Stimulated activated CD8-positive, alpha-beta memory T cell treated with anti-CD3 and anti-CD28 coated beads, Interleukin-4, amount 100 ng/mL, for 24 hours (primary cell): ENCODE data around the gene SCRN2.

ENCODE experiments used
- DNase-seq: peaks from one replicate; pipeline ENCODE4 v3.0.0-alpha.2; 2020; ENCODE audit warnings: low read depth

Gene SCRN2

GRCh38 chr17:47840742-47841487, at the start of gene SCRN2:
Gene SCRN2 (minus strand): TSS chr17:47841273. CDS start chr17:47840843, 430 bp downstream.
- DNase-seq: peak; percentile 82

- peak; percentile 84 for DNase-seq
Measured at GRCh38 chr17:47889734-47890529, 48.9 kb upstream of the SCRN2 start.

GRCh38 chr17:47888293-47888692, 47.2 kb upstream of the SCRN2 start:
- no peak for DNase-seq

DNA sequence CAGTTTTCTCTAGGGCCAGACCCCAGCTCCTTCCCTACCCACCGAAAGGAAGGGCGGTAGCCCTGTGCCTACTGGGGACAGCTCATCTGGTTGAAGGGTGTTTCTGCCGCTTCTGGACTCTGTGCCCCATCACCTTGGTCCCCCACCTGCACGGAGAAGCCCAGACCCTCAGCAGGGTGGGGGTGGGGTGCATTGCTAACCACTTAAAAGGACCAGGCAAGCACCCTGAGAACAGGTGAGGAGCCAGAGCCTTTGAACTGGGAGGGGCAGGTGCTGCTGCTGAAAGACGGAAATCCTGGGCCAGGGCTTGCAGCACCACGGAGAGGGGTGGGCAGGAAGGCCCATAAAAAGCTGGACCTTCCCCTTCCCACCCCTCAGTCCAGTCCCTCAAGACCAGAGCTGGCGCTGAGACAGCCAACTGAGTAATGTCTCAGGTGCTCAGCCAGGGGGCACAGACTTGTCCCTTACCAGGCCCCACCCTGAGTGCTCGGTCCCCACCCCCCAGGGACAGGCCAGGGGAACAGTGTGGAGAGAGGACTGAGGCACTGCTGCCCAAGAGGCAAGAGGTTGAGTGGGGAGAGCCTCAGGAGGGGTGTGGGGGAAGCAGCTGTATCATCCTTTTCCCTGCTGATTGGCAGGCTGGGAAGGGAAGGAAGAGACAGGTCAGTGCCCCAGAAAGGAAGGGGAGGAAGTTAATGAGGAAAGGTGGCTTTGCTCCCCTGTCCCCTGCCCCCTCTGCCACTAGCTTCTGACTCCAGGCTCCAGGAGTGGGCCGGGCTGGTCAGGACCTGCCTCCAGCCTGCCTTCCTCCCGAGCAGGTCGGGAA, 44.0 kb upstream of the SCRN2 start:
- no peak for DNase-seq

GRCh38 chr17:47884427-47884740, 43.3 kb upstream of the SCRN2 start:
- no peak for DNase-seq

GRCh38 chr17:47883589-47884426, 42.7 kb upstream of the SCRN2 start:
- no peak for DNase-seq

DNA sequence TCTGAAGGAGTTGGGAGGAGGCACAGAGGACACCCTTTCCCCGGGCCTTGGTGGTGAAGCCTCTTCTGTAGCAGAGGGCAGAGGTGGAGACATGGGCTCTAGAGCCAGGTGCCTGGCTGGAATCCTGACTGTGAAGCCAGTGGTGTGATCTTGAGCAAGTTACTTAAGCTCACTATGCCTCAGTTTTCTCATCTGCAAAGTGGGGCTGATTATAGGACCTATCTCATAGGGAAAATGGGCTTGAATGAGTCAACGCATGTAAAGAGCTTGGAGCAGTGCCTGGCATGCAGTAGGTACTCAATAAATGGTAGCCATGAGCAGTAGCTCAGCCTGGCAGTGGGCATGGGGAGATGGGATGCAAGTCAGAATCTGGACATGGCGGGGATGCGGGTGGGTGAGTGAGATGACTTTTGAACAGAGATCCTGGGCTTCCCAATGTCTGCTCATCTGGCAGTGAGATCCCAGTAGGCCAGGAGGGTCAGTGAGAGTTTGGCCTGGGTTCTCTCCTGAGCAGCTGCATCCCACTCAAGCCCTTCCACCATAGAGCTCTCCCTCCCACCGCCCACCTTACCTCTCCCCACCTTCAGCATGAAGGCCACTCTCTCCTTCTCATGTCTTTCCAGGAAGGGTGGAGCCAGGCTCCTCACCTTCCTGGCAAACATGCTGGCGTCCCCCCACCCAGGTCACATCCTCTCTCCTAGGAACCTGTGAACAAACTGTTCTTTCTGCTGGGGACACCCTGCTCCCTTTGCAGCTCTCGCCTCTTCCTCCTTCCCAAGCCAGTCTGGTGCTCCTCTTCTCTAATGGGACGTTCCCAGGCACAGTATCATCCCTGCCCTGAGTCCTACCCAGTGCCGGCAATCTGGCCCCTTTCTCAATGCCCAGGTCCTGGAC, 41.9 kb upstream of the SCRN2 start:
- no peak for DNase-seq

GRCh38 chr17:47882247-47882646, 41.2 kb upstream of the SCRN2 start:
- no peak for DNase-seq

DNA sequence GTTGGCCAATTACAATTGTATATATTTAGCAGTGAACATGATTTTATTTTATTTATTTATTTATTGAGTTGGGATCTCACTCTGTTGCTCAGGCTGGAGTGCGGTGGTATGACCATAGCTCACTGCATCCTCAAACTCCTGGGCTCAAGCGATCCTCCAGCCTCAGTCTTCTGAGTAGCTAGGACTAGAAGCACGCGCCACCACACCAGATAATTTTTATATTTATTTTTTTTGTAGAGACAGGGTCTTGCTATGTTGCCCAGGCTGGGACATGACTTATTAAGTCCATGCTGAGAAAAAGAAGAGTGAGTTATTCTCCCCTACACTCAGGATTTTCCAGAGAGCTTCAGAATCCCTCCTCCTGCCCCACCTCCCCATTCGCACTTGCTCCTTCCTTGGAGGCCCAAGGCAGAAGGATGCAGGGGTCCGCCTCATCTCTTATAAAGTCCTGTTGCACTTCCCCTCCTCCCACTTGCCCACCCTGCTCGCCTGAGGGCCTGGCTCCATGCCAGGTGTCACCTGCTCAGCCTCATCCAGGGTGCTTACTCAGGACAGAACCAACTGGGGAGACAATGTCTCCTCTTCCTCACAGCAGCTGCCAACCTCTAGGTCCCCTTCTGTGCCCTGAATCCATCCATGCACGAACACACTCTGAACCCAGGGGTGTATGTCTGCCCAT, 38.8 kb upstream of the SCRN2 start:
- no peak for DNase-seq

GRCh38 chr17:47879028-47879585, 38.0 kb upstream of the SCRN2 start:
- DNase-seq: no peak

GRCh38 chr17:47878203-47879027, 37.3 kb upstream of the SCRN2 start:
- no peak for DNase-seq

GRCh38 chr17:47877368-47878034, 36.4 kb upstream of the SCRN2 start:
- DNase-seq: no peak

DNA sequence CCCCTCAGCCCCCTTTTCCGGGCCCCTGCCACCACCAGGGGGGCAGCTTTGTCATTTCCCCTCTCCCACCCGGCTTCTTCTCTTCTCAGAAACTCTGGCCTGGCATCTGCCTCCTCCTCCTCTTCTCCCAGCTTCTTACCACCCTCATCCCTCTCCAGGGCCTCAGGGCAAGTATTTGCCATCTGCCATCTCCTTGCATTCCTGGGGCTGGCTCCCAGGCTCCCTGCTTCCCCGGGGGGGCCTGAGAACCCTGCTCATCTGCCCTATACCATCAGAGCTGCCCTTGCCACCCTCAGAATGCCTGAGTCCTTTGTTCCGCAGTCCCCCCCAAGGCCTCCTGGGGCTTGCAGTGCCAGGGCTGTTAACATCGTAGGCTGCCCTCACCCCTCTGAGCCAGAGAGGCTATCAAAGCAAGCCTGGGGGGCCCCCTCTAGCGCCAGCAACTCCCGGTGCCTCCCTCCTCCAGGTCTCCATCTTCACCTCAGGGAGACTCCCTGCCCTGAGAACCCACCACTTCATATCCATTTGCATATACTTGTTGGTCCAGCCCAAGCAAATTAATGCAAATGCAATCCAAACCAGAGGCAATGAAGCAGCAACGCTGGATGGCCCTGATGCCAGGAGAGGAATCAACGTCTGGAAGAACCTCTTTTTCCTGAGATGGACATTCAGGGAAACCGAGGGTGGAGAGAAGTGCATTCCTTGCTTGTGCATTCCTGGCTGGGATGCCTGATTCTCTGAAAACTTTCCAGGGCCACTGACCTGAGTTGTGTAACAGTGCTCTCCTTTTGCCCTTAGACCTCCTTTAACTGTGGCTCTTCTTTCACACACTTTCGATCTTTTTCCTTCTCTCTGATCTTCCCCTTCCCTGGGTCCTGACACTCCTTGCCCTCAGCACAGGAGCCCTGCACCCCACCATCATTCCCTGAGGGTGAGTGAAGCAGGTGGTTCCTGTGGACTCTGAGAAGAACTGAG, 34.2 kb upstream of the SCRN2 start:
- no peak for DNase-seq

DNA sequence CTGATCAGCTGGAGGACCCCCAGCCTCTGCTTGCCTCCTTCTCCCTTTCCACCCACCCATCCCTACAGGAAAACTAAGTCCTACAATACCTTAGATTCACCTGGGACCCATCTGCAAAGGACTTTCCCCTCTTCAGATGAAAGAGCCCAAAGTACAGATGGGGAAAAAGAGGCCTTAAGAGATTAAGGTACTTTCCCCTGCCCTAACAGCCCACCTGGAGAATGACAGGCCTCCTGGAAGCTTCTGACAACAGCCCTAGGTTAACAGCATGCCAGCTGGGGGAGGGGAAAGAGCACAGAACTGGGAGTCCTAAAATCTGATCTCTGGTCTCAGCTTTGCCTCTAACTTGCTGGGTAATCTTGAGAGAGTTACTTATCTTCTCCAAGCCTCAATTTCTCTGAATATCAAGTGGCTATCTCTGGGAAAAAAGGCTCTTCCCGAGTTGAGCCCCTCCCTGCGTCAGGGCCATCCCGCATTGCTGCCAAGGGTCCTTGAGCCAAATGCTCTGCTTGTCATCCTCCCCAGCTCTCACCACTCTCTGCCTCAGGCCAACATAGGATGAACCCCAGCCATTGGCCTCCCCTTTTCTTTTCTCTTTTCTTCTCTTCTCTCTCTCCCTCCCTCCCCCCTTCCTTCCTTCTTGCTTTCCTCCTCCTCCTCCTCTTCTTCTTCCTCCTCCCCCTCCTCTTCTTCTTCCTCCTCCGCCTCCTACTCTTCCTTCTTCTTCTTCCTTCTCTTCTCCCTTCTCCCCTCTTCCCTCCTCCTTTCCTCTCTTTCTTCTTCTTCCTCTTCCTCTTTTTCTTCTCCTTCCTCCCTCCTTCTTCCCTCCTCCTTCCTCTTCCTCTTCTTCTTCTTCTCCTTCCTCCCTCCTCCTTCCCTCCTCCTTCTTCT, 32.4 kb upstream of the SCRN2 start:
- no peak for DNase-seq

GRCh38 chr17:47872651-47873161, 31.6 kb upstream of the SCRN2 start:
- DNase-seq: no peak
